Tibial nerve (tissue), 4 donors: Measurements from ENCODE around the gene SLC24A3.

Source experiments
- CTCF ChIP-seq, 5 experiments: fragments of 200-600 bp in 3 of 5; fragments of 450-650 bp in 2 of 5; sonication (generic) in 3 of 5; IDR thresholded peaks; one replicate each; pipeline ENCODE4 v1.5.1; 2016 to 2019; ENCODE audit warnings: antibody characterized with exemption in 5 of 5, mild to moderate bottlenecking in 3 of 5, moderate library complexity in 2 of 5
- EP300 ChIP-seq, 2 donors: sonication (generic); formaldehyde crosslinking; IDR thresholded peaks; one replicate each; pipeline ENCODE4 v1.6.1; 2017; ENCODE audit warnings: antibody characterized with exemption in 2 of 2, mild to moderate bottlenecking in 1 of 2
- POLR2A ChIP-seq, 2 donors: fragments of 450-650 bp; IDR thresholded peaks; one replicate each; pipeline ENCODE4 v1.6.1; 2017; ENCODE audit warnings: antibody characterized with exemption in 2 of 2, mild to moderate bottlenecking in 2 of 2, moderate library complexity in 2 of 2

GRCh38 chr20:19254956-19255355 lies 42.5 kb downstream of the SLC24A3 start:
- TF ChIP-seq POLR2A (IDR thresholded peaks at IDR 0.05) (no peak), EP300 (IDR thresholded peaks at IDR 0.05) (no peak), CTCF (IDR thresholded peaks at IDR 0.05) (no peak)
